ENCODE measurements around the gene DNASE2. TPM values are rescaled to one million over a fixed set of nuclear protein-coding genes. Genes with fewer than 3 reads are reported as not detected.
A peak's percentile ranks its signal among the peaks of the same experiment; 100 is the strongest.

Gene DNASE2
- total RNA-seq, 1 donor from 2014 or later, result 22.3 TPM

GRCh38 chr19:12836529-12836863, 44.8 kb downstream of the DNASE2 start:
- DNase-seq (ENCODE audit: low spot score) (no peak), ATAC-seq (no peak)

DNA sequence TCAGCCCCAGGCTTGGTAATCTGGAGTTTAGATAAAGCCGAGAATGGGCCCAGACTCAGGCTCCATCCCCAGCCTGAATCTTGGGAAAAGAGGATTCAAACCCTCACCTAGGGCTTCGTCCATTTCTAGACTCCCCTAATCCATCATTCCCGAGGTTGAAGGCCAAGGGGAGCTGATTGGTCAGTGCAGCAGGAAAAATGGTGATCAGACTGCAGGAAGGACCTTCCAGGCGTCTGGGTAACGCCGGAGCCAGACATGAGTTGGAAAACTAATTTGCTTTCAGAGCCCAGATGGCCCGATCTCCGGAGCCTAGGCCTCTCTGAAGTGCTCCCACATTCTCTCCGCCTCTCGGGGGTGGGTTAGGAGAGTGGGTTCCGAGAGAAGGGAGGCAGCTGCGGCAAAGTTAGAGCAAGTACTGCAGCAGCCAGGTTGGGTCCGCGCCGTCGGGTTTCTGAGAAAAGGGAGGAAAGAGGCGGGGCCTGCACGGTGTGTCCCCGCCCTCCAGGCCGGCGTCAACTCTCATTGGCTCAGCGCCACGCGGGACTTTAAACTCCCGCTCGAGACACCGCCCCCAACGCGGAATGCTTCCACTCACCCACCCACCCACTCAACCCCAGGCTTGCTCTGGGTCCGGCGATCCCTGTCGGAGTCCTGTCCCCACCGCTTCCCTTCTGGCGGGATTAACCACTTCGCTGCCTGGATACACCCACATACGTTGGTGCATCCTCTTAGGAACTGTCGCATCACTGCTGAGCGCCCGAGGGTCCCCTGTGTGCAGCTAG, 46.1 kb downstream of the DNASE2 start:
- ATAC-seq (no peak), DNase-seq (ENCODE audit: low spot score) (no peak)

GRCh38 chr19:12834566-12834943, 46.7 kb downstream of the DNASE2 start, which contains the start of gene RTBDN:
Gene RTBDN, minus strand, starts transcription at chr19:12834579. Its CDS starts 4,600 bp downstream, at chr19:12829979.
- DNase-seq (ENCODE audit: low spot score) (no peak), ATAC-seq (no peak)

GRCh38 chr19:12833738-12834565, 47.3 kb downstream of the DNASE2 start:
- ATAC-seq (peak; percentile 26), DNase-seq (ENCODE audit: low spot score) (no peak)

- no peak for ATAC-seq
- DNase-seq (ENCODE audit: low spot score), result no peak
These were observed 47.9 kb downstream of the DNASE2 start for GRCh38 chr19:12833418-12833737.

DNA sequence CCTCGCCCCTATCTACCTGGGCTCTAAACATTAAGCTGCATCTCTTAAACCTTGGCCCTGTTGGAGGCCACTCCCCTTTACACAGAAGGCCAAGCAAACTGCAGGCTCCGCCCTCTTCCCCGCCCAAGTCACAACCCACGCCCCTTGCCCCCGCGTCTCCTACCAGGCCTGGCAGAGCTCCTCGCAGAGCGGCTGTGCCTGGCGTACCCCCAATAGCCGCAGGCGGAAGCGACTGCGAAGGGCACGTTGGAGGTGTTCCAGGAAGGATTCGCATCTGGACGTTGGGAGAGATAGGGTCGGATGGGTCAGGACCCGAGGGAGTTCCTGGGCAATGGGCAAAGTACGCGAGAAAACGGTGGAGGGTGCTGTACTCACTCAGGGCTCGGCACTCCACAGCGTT, 52.8 kb downstream of the DNASE2 start:
- ATAC-seq (peak; percentile 78), DNase-seq (ENCODE audit: low spot score) (no peak)

- no peak for ATAC-seq
- DNase-seq (ENCODE audit: low spot score), result no peak
These were observed 55.8 kb downstream of the DNASE2 start for GRCh38 chr19:12825254-12826131.

Other genes starting within 250 kb of the DNASE2 start
- gene MAN2B1, start 214.7 kb downstream of the DNASE2 start, total RNA-seq, result 54.8 TPM
- 3.8 TPM for gene WDR83, start 214.6 kb downstream of the DNASE2 start, total RNA-seq
- gene DHPS, start 199.6 kb downstream of the DNASE2 start, total RNA-seq, result 41.6 TPM
- gene GNG14, start 193.5 kb downstream of the DNASE2 start, total RNA-seq, result not detected
- gene FBXW9, start 184.8 kb downstream of the DNASE2 start, total RNA-seq, result 3.3 TPM
- 19.5 TPM for gene TNPO2, start 157.5 kb downstream of the DNASE2 start, total RNA-seq
- gene TRIR, start 146.8 kb downstream of the DNASE2 start, total RNA-seq, result 91.0 TPM
- 23.0 TPM for gene GET3, start 144.0 kb downstream of the DNASE2 start, total RNA-seq
- gene BEST2, start 129.7 kb downstream of the DNASE2 start, total RNA-seq, result not detected
- gene HOOK2, start 105.9 kb downstream of the DNASE2 start, total RNA-seq, result 23.2 TPM
- 16.3 TPM for gene JUNB, start 90.0 kb downstream of the DNASE2 start, total RNA-seq
- gene PRDX2, start 79.6 kb downstream of the DNASE2 start, total RNA-seq, result 224 TPM
- 1.5 TPM for gene THSD8, start 79.4 kb downstream of the DNASE2 start, total RNA-seq
- gene RNASEH2A, start 74.9 kb downstream of the DNASE2 start, total RNA-seq, result 3.0 TPM
- gene RTBDN, start 46.9 kb downstream of the DNASE2 start, total RNA-seq, result not detected
- gene MAST1, start 42.9 kb downstream of the DNASE2 start, total RNA-seq, result 0.86 TPM
- gene KLF1, start 5.8 kb upstream of the DNASE2 start, total RNA-seq, result 0.35 TPM
- 109 TPM for gene GCDH, start 9.7 kb upstream of the DNASE2 start, total RNA-seq
- gene SYCE2, start 37.8 kb upstream of the DNASE2 start, total RNA-seq, result not detected
- 34.2 TPM for gene FARSA, start 52.3 kb upstream of the DNASE2 start, total RNA-seq
- gene CALR, start 57.2 kb upstream of the DNASE2 start, total RNA-seq, result 1,041 TPM
- gene RAD23A, start 64.4 kb upstream of the DNASE2 start, total RNA-seq, result 42.6 TPM
- gene GADD45GIP1, start 75.8 kb upstream of the DNASE2 start, total RNA-seq, result 12.0 TPM
- not detected for gene DAND5, start 88.1 kb upstream of the DNASE2 start, total RNA-seq
- gene NFIX, start 114.0 kb upstream of the DNASE2 start, total RNA-seq, result 41.4 TPM
- 1.5 TPM for gene LYL1, start 221.4 kb upstream of the DNASE2 start, total RNA-seq
- 15.8 TPM for gene TRMT1, start 235.3 kb upstream of the DNASE2 start, total RNA-seq
- 26.7 TPM for gene NACC1, start 236.8 kb upstream of the DNASE2 start, total RNA-seq

Measured in left lobe of liver (tissue), 2 donors.